OCI-LY1 (cell line): ENCODE measurements around the gene ADAMTS3.

ENCODE experiments used
- H2AFZ ChIP-seq: fragments of 200-600 bp; sonication (generic), shearing (Covaris generic); 2 replicates; pipeline ENCODE4 v1.6.0; 2014; ENCODE audit warnings: antibody characterized with exemption, mild to moderate bottlenecking, low read length
- H3F3A ChIP-seq: fragments of 200-600 bp; sonication (generic), shearing (Covaris generic); 2 replicates; pipeline ENCODE4 v1.6.0; 2014; ENCODE audit warnings: mild to moderate bottlenecking, antibody characterized with exemption, low read length, moderate library complexity; ENCODE audit not compliant: insufficient read depth
- H3K27ac ChIP-seq: fragments of 200-600 bp; sonication (generic); 2 replicates; pipeline ENCODE4 v1.5.1; 2014; ENCODE audit warnings: low read length, mixed run types, mild to moderate bottlenecking, low read depth; ENCODE audit not compliant: poor library complexity, severe bottlenecking
- H3K27me3 ChIP-seq: fragments of 200-600 bp; sonication (generic); 2 replicates; pipeline ENCODE4 v1.6.0; 2014; ENCODE audit warnings: antibody characterized with exemption, mild to moderate bottlenecking, low read length, moderate library complexity; ENCODE audit not compliant: insufficient read depth
- H3K36me3 ChIP-seq: fragments of 200-600 bp; sonication (generic); 2 replicates; pipeline ENCODE4 v1.6.1; 2014; ENCODE audit warnings: mild to moderate bottlenecking, antibody characterized with exemption, low read length, moderate library complexity, mixed read lengths; ENCODE audit not compliant: insufficient read depth
- H3K4me1 ChIP-seq: fragments of 200-600 bp; sonication (generic); 2 replicates; pipeline ENCODE4 v1.5.1; 2014; ENCODE audit warnings: mild to moderate bottlenecking, low read length, moderate library complexity; ENCODE audit not compliant: insufficient read depth, severe bottlenecking
- H3K4me2 ChIP-seq: fragments of 200-600 bp; sonication (generic), shearing (Covaris generic); 2 replicates; pipeline ENCODE4 v1.6.1; 2014; ENCODE audit warnings: low read length
- H3K4me3 ChIP-seq: fragments of 200-600 bp; sonication (generic); 2 replicates; pipeline ENCODE4 v1.5.1; 2014; ENCODE audit warnings: low read length, low read depth, mild to moderate bottlenecking, mixed read lengths; ENCODE audit not compliant: poor library complexity, severe bottlenecking
- H3K79me2 ChIP-seq: fragments of 200-600 bp; shearing (Covaris generic); 2 replicates; pipeline ENCODE4 v1.6.1; 2016; ENCODE audit warnings: mixed run types, low read length, mixed read lengths; ENCODE audit not compliant: insufficient read depth
- H3K9ac ChIP-seq: fragments of 200-600 bp; sonication (generic), shearing (Covaris generic); 2 replicates; pipeline ENCODE4 v1.6.1; 2014; ENCODE audit warnings: mild to moderate bottlenecking, low read length, mixed read lengths
- H3K9me2 ChIP-seq: fragments of 200-600 bp; sonication (generic), shearing (Covaris generic); 2 replicates; pipeline ENCODE4 v1.6.1; 2014; ENCODE audit warnings: low read depth, mild to moderate bottlenecking, low read length, mixed read lengths
- H3K9me3 ChIP-seq: fragments of 200-600 bp; shearing (Covaris generic); 2 replicates; pipeline ENCODE4 v1.6.1; 2014; ENCODE audit warnings: low read length, mixed read lengths
- H4K20me1 ChIP-seq: fragments of 200-600 bp; sonication (generic), shearing (Covaris generic); 2 replicates; pipeline ENCODE4 v1.6.0; 2016; ENCODE audit warnings: mild to moderate bottlenecking, low read length; ENCODE audit not compliant: insufficient read depth
- CTCF ChIP-seq: fragments of 200-600 bp; sonication (generic), shearing (Covaris generic); IDR thresholded peaks from 2 replicates; pipeline ENCODE4 v1.5.1; 2017; ENCODE audit warnings: mild to moderate bottlenecking, antibody characterized with exemption, low read length, moderate library complexity, mixed read lengths
- EZH2 ChIP-seq: fragments of 200-600 bp; sonication (generic), shearing (Covaris generic); IDR thresholded peaks from 2 replicates; pipeline ENCODE4 v1.8.0; 2017; ENCODE audit warnings: borderline replicate concordance, mixed run types, mild to moderate bottlenecking, antibody characterized with exemption, low read length, moderate library complexity, mixed read lengths

The ADAMTS3 gene

GRCh38 chr4:72311291-72311690 lies 257.7 kb downstream of the ADAMTS3 start:
- no peaks in the 10 kb centered on the region for H3K79me2 ChIP-seq
- H3K27me3 ChIP-seq: no peaks in the 10 kb centered on the region
- H3K9ac ChIP-seq: no peak overlapping the region
- no peak overlapping the region for H3K4me3 ChIP-seq
- H2AFZ ChIP-seq: no peak overlapping the region
- no peaks in the 10 kb centered on the region for H3K4me1 ChIP-seq
- H3K4me2 ChIP-seq: no peak overlapping the region
- H3K9me3 ChIP-seq: no peaks in the 10 kb centered on the region
- H3K27ac ChIP-seq: no peak overlapping the region
- H3F3A ChIP-seq: no peaks in the 10 kb centered on the region
- H4K20me1 ChIP-seq: no peaks in the 10 kb centered on the region
- no peaks in the 10 kb centered on the region for H3K36me3 ChIP-seq
- TF ChIP-seq CTCF (no peak), EZH2 (no peak)
- no peaks in the 10 kb centered on the region for H3K9me2 ChIP-seq

GRCh38 chr4:72305620-72306019 lies 263.4 kb downstream of the ADAMTS3 start:
- H3K36me3 ChIP-seq: no peaks in the 10 kb centered on the region
- no peaks in the 10 kb centered on the region for H3K79me2 ChIP-seq
- H3K4me2 ChIP-seq: no peak overlapping the region
- no peak overlapping the region for H3K27ac ChIP-seq
- no peaks in the 10 kb centered on the region for H4K20me1 ChIP-seq
- H3K9me3 ChIP-seq: no peaks in the 10 kb centered on the region
- no peaks in the 10 kb centered on the region for H3K4me1 ChIP-seq
- H3K9me2 ChIP-seq: no peaks in the 10 kb centered on the region
- no peaks in the 10 kb centered on the region for H3F3A ChIP-seq
- no peaks in the 10 kb centered on the region for H3K27me3 ChIP-seq
- TF ChIP-seq EZH2 (no peak), CTCF (no peak)
- no peak overlapping the region for H3K9ac ChIP-seq
- no peak overlapping the region for H3K4me3 ChIP-seq
- H2AFZ ChIP-seq: no peak overlapping the region

- Histone ChIP-seq H3F3A (no peaks in the 10 kb centered on the region), H3K27me3 (no peaks in the 10 kb centered on the region), H3K79me2 (no peaks in the 10 kb centered on the region), H3K9ac (no peak overlapping the region), H3K9me2 (no peaks in the 10 kb centered on the region), H3K27ac (no peak overlapping the region), H3K4me3 (no peak overlapping the region), H2AFZ (no peak overlapping the region), H3K9me3 (no peaks in the 10 kb centered on the region), H4K20me1 (no peaks in the 10 kb centered on the region), H3K36me3 (no peaks in the 10 kb centered on the region), H3K4me2 (no peak overlapping the region), H3K4me1 (no peaks in the 10 kb centered on the region)
- no peak for TF ChIP-seq CTCF
- no peak for TF ChIP-seq EZH2
Observed at GRCh38 chr4:72305080-72305479, 263.9 kb downstream of the ADAMTS3 start.
